Activated CD4-positive, alpha-beta T cell treated with anti-CD3 and anti-CD28 coated beads, Interleukin-2, amount 10 ng/mL, durations not matched to agents 7 days and 5 days (primary cell): ENCODE data around the gene RAD51B. TPM values are rescaled to one million over a fixed set of nuclear protein-coding genes. Genes with fewer than 3 reads are reported as not detected.
"Not testable (repeated sequence)": the region's sequence is repeated elsewhere in the genome, so short reads cannot be mapped to it uniquely, and the experiment has no call there.

ENCODE experiments used
- CTCF ChIA-PET: fragments of 350-600 bp; sonication (Branson Sonifier 250); formaldehyde crosslinking; loops from one replicate; lab custom pipeline; 2021; ENCODE audit warnings: antibody characterized with exemption; lab: Charles Lee
- POLR2A ChIA-PET: fragments of 350-600 bp; sonication (Branson Sonifier 250); formaldehyde crosslinking; loops from one replicate; lab custom pipeline; 2021; ENCODE audit warnings: antibody characterized with exemption; lab: Charles Lee
- DNase-seq: peaks from one replicate; pipeline ENCODE4 v3.0.0-alpha.2; 2020
- H3K27ac Mint-ChIP-seq: one replicate; pipeline ENCODE4 v1.8.0; 2021; ENCODE audit warnings: mild to moderate bottlenecking, moderate library complexity, mixed read lengths
- H3K27me3 Mint-ChIP-seq: one replicate; pipeline ENCODE4 v1.8.0; 2021; ENCODE audit warnings: mixed read lengths
- H3K36me3 Mint-ChIP-seq: one replicate; pipeline ENCODE4 v1.8.0; 2021; ENCODE audit warnings: low read depth, mixed read lengths
- H3K4me1 Mint-ChIP-seq: one replicate; pipeline ENCODE4 v1.8.0; 2021; ENCODE audit warnings: mixed read lengths
- H3K4me3 Mint-ChIP-seq: one replicate; pipeline ENCODE4 v1.8.0; 2021; ENCODE audit warnings: mild to moderate bottlenecking, moderate library complexity, mixed read lengths
- H3K9me3 Mint-ChIP-seq: one replicate; pipeline ENCODE4 v1.8.0; 2021; ENCODE audit warnings: mixed read lengths
- total RNA-seq, 2 experiments: library from RNA; stranded (reverse); gene quantifications; one replicate each; pipeline ENCODE4 v1.2.3, GENCODE V29; 2021

The RAD51B gene
- total RNA-seq, 2 experiments from 2014 or later: 20.6 to 30.3 TPM

GRCh38 chr14:68034896-68035295 is 215.3 kb downstream of the RAD51B start:
- DNase-seq: no peak
- H3K27ac Mint-ChIP-seq: no peak overlapping the region
- CTCF ChIA-PET: no interaction called here
- peaks cover 1% of the 10 kb centered on the region for H3K4me1 Mint-ChIP-seq
- no peak overlapping the region for H3K4me3 Mint-ChIP-seq
- no peaks in the 10 kb centered on the region for H3K27me3 Mint-ChIP-seq
- no peaks in the 10 kb centered on the region for H3K36me3 Mint-ChIP-seq
- peaks cover 2% of the 10 kb centered on the region for H3K9me3 Mint-ChIP-seq
- POLR2A ChIA-PET: no interaction called here

DNA sequence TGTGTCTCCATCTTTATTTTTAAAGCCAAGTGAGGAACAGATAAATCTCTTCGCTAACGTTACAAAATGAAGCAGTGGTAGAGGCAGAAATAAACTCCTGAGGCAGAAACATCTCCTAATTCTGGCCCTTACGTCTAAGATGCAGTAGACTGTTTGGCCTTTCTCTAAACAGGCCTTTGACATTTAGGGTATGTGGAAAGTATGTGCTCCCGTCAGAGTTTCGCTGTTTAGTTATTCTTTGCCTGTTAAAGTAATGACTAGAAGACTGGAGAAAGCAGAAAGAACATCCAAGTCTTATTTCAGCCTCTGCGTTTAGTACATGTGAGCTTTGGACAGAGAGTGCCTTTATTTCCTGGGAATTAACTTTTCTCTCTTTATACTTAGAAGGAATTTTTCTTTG is 216.6 kb downstream of the RAD51B start:
- POLR2A ChIA-PET: no interaction called here
- CTCF ChIA-PET: no interaction called here

DNA sequence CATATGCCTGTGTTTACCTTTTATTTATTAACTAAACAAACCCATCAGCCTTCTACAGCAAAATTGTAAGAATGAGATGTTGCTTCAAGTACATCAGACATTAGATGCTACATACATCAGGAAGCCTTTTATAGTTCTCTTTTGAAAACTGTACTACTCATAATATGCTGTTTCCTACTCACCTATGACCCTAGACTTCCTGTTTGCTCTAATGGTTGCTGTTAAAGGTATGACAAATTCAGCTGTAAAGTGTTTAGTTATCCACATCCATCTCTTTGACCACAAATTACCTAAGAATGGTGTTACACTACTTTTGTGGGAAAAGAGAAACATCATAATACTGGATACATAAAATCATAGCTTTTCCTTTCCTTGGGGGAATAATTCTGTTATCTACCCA is 220.0 kb downstream of the RAD51B start:
- Mint-ChIP-seq H3K9me3 (no peaks in the 10 kb centered on the region), H3K4me3 (no peak overlapping the region), H3K36me3 (peaks cover 4% of the 10 kb centered on the region), H3K4me1 (peaks cover 1% of the 10 kb centered on the region), H3K27me3 (no peaks in the 10 kb centered on the region), H3K27ac (no peak overlapping the region)
- CTCF ChIA-PET: interaction anchor here (1.1 kb wide), 1 partner anchor 12 kb away, joined by 3 read pairs; no protein-coding TSS in a partner anchor
- DNase-seq: no peak
- POLR2A ChIA-PET: no interaction called here

More for the DNA sequence above, 216.6 kb downstream of the RAD51B start:
- H3K36me3 Mint-ChIP-seq: no peaks in the 10 kb centered on the region
- peaks cover 1% of the 10 kb centered on the region for H3K4me1 Mint-ChIP-seq
- H3K4me3 Mint-ChIP-seq: no peak overlapping the region
- H3K27me3 Mint-ChIP-seq: no peaks in the 10 kb centered on the region
- H3K9me3 Mint-ChIP-seq: no peaks in the 10 kb centered on the region
- no peak overlapping the region for H3K27ac Mint-ChIP-seq
- DNase-seq: no peak

GRCh38 chr14:68040633-68041369 is 221.2 kb downstream of the RAD51B start:
- POLR2A ChIA-PET: no interaction called here
- no peak overlapping the region for H3K4me3 Mint-ChIP-seq
- H3K4me1 Mint-ChIP-seq: peaks cover 1% of the 10 kb centered on the region
- DNase-seq: no peak
- H3K9me3 Mint-ChIP-seq: no peaks in the 10 kb centered on the region
- H3K36me3 Mint-ChIP-seq: peaks cover 4% of the 10 kb centered on the region
- H3K27ac Mint-ChIP-seq: no peak overlapping the region
- CTCF ChIA-PET: interaction anchor here (0.6 kb wide), 1 partner anchor 1803 kb away, joined by 4 read pairs; no protein-coding TSS in a partner anchor
- H3K27me3 Mint-ChIP-seq: no peaks in the 10 kb centered on the region

DNA sequence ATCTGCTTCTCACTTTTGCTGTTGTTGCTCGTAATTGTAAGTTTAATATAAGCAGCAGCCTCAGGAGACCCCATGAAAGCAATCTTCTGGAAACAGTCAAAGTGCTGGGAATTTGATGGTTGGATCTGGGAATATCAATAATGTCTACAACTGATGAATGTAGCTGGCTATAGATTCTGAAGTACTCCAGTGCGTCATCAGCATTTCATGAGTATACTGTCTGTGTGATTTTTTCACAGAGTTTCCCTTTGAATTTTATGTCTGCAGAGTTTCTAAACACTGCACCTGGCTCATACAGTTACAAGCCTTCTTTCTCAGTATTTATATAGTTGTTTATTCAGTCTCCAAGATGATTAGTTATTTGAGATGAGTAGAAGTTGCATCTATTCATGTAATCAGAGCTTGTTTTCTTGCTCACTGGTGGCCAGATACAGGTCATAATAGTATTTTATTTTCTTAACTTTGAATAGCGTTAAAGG is 222.3 kb downstream of the RAD51B start:
- peaks cover 1% of the 10 kb centered on the region for H3K4me1 Mint-ChIP-seq
- no peak overlapping the region for H3K4me3 Mint-ChIP-seq
- no peaks in the 10 kb centered on the region for H3K9me3 Mint-ChIP-seq
- POLR2A ChIA-PET: no interaction called here
- CTCF ChIA-PET: no interaction called here
- no peak for DNase-seq
- H3K27ac Mint-ChIP-seq: no peak overlapping the region
- peaks cover 4% of the 10 kb centered on the region for H3K36me3 Mint-ChIP-seq
- no peaks in the 10 kb centered on the region for H3K27me3 Mint-ChIP-seq

DNA sequence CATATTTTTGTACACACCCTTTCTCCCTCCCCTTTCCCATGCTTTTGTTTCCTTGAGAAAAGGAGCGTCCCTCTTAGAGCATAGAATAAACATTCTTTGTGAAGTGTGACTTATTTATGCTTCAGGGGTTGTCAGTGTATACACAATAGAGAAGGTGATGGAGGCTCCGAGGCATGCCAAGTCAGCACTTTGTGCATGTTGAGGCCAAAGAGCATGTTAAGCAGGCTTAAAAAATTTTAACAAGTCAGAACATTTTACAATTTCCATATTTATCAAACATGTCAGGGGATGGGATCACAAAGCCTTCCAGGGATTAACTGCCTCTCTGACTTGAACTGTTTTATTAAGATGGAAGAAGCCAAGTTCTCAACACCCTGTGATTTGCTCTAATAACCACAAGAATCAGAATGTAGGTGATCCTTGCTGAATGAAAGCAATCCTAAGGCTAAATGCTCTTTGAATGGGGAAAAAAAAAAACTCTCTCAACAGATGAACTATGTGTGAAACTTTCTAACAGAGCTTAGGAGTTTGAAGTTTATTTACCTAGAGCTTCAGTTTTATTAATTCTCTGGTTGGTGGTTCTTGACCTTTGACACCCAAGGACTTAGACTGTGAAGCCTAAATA is 223.1 kb downstream of the RAD51B start:
- no peak overlapping the region for H3K4me3 Mint-ChIP-seq
- no peak overlapping the region for H3K27ac Mint-ChIP-seq
- peaks cover 4% of the 10 kb centered on the region for H3K36me3 Mint-ChIP-seq
- no peaks in the 10 kb centered on the region for H3K27me3 Mint-ChIP-seq
- peaks cover 1% of the 10 kb centered on the region for H3K4me1 Mint-ChIP-seq
- DNase-seq: no peak
- POLR2A ChIA-PET: no interaction called here
- no peaks in the 10 kb centered on the region for H3K9me3 Mint-ChIP-seq
- CTCF ChIA-PET: interaction anchor here (0.6 kb wide), 1 partner anchor 172 kb away, joined by 3 read pairs; no protein-coding TSS in a partner anchor

GRCh38 chr14:68043752-68044151 is 224.2 kb downstream of the RAD51B start:
- Mint-ChIP-seq H3K27ac (no peak overlapping the region), H3K4me1 (peaks cover 1% of the 10 kb centered on the region), H3K36me3 (peaks cover 7% of the 10 kb centered on the region), H3K9me3 (no peaks in the 10 kb centered on the region), H3K27me3 (no peaks in the 10 kb centered on the region), H3K4me3 (no peak overlapping the region)
- DNase-seq: no peak
- ChIA-PET CTCF (no interaction called here), POLR2A (no interaction called here)

- Mint-ChIP-seq H3K9me3 (no peaks in the 10 kb centered on the region), H3K36me3 (peaks cover 4% of the 10 kb centered on the region), H3K27ac (no peak overlapping the region), H3K4me1 (no peaks in the 10 kb centered on the region), H3K27me3 (no peaks in the 10 kb centered on the region), H3K4me3 (no peak overlapping the region)
- ChIA-PET CTCF (no interaction called here), POLR2A (no interaction called here)
- no peak for DNase-seq
These were observed 228.3 kb downstream of the RAD51B start for GRCh38 chr14:68047906-68048305.

GRCh38 chr14:68048815-68049214 is 229.2 kb downstream of the RAD51B start:
- H3K36me3 Mint-ChIP-seq, DNase-seq, H3K27ac Mint-ChIP-seq, H3K27me3 Mint-ChIP-seq, H3K4me1 Mint-ChIP-seq, POLR2A ChIA-PET, H3K4me3 Mint-ChIP-seq, CTCF ChIA-PET, H3K9me3 Mint-ChIP-seq: not testable (repeated sequence)

GRCh38 chr14:68050177-68050576 is 230.6 kb downstream of the RAD51B start:
- Mint-ChIP-seq H3K4me3 (no peak overlapping the region), H3K4me1 (no peaks in the 10 kb centered on the region), H3K27ac (no peak overlapping the region), H3K27me3 (no peaks in the 10 kb centered on the region), H3K9me3 (no peaks in the 10 kb centered on the region), H3K36me3 (peaks cover 4% of the 10 kb centered on the region)
- CTCF ChIA-PET: no interaction called here
- POLR2A ChIA-PET: no interaction called here
- no peak for DNase-seq

- H3K4me3 Mint-ChIP-seq: no peak overlapping the region
- ChIA-PET CTCF (interaction anchor here (1.0 kb wide), 1 partner anchor 12 kb away, joined by 3 read pairs; no protein-coding TSS in a partner anchor), POLR2A (no interaction called here)
- no peaks in the 10 kb centered on the region for H3K27me3 Mint-ChIP-seq
- no peaks in the 10 kb centered on the region for H3K9me3 Mint-ChIP-seq
- peaks cover 4% of the 10 kb centered on the region for H3K36me3 Mint-ChIP-seq
- no peak for DNase-seq
- H3K4me1 Mint-ChIP-seq: no peaks in the 10 kb centered on the region
- H3K27ac Mint-ChIP-seq: no peak overlapping the region
These were observed 231.6 kb downstream of the RAD51B start for GRCh38 chr14:68051146-68051545.

GRCh38 chr14:68060198-68060597 is 240.6 kb downstream of the RAD51B start:
- Mint-ChIP-seq H3K27me3 (no peaks in the 10 kb centered on the region), H3K27ac (no peak overlapping the region), H3K36me3 (no peaks in the 10 kb centered on the region), H3K9me3 (peaks cover 14% of the 10 kb centered on the region), H3K4me1 (no peaks in the 10 kb centered on the region), H3K4me3 (no peak overlapping the region)
- CTCF ChIA-PET: no interaction called here
- no peak for DNase-seq
- POLR2A ChIA-PET: no interaction called here

DNA sequence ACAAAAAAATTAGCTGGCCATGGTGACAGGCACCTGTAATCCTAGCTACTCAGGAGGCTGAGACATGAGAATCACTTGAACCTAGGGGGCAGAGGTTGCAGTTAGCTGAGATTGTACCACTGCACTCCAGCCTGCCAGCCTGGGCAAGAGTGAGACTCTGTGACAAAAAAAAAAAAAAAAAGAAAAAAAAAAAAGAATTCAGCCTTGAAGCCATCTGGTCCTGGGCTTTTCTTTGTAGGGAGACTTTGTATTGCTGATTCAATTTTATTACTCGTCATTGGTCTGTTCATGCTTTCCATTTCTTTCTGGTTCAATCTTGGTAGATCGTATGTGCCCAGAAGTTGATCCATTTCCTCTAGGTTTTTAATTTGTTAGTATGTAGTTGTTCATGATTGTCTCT is 243.1 kb downstream of the RAD51B start:
- DNase-seq: no peak
- no peak overlapping the region for H3K27ac Mint-ChIP-seq

More for the DNA sequence above, 243.1 kb downstream of the RAD51B start:
- Mint-ChIP-seq H3K4me1 (no peaks in the 10 kb centered on the region), H3K9me3 (peaks cover 15% of the 10 kb centered on the region), H3K4me3 (no peak overlapping the region), H3K27me3 (peaks cover 2% of the 10 kb centered on the region), H3K36me3 (no peaks in the 10 kb centered on the region)
- POLR2A ChIA-PET: no interaction called here
- CTCF ChIA-PET: no interaction called here
